Ecto neural progenitor cell (in vitro differentiated cells): Measurements from ENCODE around the gene PCP4.

Source experiments
- DNase-seq: peaks from one replicate; pipeline ENCODE4 v3.0.0-alpha.2; 2018; ENCODE audit warnings: low spot score

PCP4 gene

GRCh38 chr21:39972976-39973770 is 105.9 kb downstream of the PCP4 start:
- DNase-seq = no peak

DNA sequence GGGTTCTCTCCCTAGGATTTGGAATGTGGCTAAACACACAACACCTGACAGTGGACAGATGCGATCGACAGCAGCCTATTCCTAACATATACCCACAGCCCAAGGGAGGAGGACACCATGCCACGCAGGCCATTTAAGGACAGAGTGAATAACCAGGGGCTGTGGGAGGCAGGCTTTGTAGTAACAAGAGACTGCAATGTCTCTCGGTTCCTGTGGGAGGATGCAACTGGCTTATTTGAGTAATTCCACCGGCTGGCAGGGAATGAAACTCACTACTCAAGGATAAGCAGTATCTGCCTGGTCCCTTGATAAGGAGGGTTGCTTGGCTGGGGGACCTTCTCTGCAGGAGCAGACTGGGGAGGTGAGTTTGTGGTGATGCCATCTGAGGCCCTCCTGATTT is 109.6 kb downstream of the PCP4 start:
- no peak for DNase-seq
